HEK293T (cell line): Measurements from ENCODE around the gene RORB.

ENCODE experiments used
- FOXM1 ChIP-seq: fragments of 450-650 bp; IDR thresholded peaks from 2 replicates; pipeline ENCODE4 v1.6.1; 2017; ENCODE audit warnings: mild to moderate bottlenecking, borderline replicate concordance
- SUZ12 ChIP-seq: fragments of 450-650 bp; IDR thresholded peaks from 2 replicates; pipeline ENCODE4 v1.6.1; 2016; ENCODE audit warnings: mild to moderate bottlenecking
- ZNF384 ChIP-seq: fragments of 450-650 bp; IDR thresholded peaks from 2 replicates; pipeline ENCODE4 v1.6.1; 2016
- TF ChIP-seq, protein P1 (sequence below): fragments of 450-650 bp; IDR thresholded peaks from 2 replicates; pipeline ENCODE4 v1.6.1; 2016

GRCh38 chr9:74503666-74504065 lies 6.5 kb downstream of the RORB start:
- TF ChIP-seq FOXM1: no peak
- TF ChIP-seq ZNF384: no peak
- TF ChIP-seq SUZ12: no peak
- TF ChIP-seq, protein P1, sequence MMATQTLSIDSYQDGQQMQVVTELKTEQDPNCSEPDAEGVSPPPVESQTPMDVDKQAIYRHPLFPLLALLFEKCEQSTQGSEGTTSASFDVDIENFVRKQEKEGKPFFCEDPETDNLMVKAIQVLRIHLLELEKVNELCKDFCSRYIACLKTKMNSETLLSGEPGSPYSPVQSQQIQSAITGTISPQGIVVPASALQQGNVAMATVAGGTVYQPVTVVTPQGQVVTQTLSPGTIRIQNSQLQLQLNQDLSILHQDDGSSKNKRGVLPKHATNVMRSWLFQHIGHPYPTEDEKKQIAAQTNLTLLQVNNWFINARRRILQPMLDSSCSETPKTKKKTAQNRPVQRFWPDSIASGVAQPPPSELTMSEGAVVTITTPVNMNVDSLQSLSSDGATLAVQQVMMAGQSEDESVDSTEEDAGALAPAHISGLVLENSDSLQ: no peak
